Posterior cingulate gyrus (tissue), 11 donors: ENCODE results near the gene C10orf95.
"Not testable (repeated sequence)": the region's sequence is repeated elsewhere in the genome, so short reads cannot be mapped to it uniquely, and the experiment has no call there.

Source experiments
- DNase-seq, 10 donors: peaks; one replicate each; pipeline versions ENCODE4 v3.0.0 to v3.0.0-alpha.2; 2020 to 2021; ENCODE audit warnings: mixed read lengths in 3 of 10
- intact Hi-C: fragments of 100-400 bp; cut with DNase I; formaldehyde crosslinking; loops from one replicate; pipeline ENCODE4 v1.15.1; 2023

C10orf95 gene

DNA sequence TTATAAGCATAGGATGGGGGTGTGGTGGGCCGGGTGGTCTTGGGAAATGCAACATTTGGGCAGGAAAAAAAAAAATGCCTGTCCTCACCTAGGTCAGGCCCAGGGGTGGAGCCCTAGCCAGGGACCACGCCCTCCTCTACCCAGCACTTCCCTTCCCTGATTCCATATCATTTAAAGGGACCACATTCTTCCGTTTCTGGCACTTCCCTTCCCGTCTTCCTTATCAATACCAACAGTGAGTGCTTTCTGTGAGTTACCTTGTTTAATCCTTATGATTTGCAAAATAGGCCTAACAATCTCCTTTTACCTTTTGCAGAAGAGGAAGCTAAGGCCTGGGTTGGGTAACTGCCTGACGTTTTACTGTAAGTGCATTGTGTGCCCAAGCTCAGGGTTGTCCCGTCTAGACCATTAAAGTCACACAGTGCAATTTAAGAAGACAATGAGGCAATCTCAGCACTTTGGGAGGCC lies 16.7 kb upstream of the C10orf95 start:
- intact Hi-C loops: no loop called here
- peak in 1 of 10 donors; percentile 27 for DNase-seq

DNA sequence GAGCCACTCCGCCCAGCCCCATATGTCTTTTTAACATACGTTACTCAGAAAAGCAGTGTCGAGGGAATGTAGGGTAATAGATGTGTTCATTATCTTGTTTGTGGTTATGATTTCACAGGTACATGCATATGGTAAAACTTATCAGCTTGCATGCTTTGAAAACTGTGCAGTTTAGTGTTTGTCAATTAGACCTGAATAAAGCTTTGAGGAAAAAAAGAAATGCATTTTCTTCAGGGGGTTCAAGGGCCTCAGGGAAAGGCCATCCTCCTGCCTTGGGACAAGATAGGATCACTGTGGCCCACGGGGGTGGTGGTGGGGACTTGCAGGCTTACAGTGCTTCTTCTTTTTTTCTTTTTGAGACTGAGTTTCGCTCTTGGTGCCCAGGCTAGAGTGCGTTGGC lies 16.0 kb upstream of the C10orf95 start:
- DNase-seq: peak in 1 of 10 donors; percentile 28
- intact Hi-C loops: no loop called here

DNA sequence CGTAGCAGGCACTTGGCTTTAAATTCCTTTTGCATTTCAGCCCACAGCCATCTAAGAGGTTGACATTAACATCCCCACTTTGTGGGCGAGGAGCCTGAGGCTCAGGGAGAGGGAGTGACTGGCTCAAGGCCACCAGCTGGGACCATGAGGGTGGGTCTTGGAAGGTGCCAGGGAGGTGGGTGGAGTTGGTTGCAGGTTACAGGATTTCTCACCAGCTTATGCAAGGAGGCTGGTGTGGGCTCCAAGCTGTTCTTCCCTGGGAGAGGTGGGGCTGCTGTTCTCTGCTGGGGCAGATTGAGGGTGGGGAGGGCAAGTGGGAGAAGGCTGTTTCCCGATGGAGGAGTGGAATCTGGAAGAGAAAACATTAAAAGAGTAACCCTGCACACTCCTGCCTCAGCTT lies 14.1 kb upstream of the C10orf95 start:
- intact Hi-C loops: no loop called here
- DNase-seq: peak in 2 of 10 donors; percentile 43 to 72

DNA sequence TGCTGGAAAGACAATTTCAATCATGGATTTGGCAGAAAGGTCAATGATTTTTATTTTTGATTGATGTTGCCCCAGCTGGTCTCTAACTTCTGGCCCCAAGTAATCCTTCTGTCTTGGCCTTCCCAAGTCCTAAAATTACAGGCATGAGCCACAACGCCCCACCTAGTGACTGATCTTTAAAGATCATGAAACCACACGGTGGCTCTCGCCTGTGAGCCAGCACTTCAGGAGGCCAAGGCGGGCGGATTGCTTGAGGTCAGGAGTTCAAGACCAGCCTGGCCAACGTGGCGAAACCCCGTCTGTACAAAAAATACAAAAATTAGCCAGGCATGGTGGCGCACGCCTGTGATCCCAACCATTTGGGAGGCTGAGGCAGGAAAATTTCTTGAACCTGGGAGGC lies 12.6 kb upstream of the C10orf95 start:
- peak in 1 of 10 donors; percentile 23 for DNase-seq
- intact Hi-C loops: loop anchor here (5.0 kb wide), 1 partner anchor 42 kb away; the partner anchor contains the start of gene FBXL15

DNA sequence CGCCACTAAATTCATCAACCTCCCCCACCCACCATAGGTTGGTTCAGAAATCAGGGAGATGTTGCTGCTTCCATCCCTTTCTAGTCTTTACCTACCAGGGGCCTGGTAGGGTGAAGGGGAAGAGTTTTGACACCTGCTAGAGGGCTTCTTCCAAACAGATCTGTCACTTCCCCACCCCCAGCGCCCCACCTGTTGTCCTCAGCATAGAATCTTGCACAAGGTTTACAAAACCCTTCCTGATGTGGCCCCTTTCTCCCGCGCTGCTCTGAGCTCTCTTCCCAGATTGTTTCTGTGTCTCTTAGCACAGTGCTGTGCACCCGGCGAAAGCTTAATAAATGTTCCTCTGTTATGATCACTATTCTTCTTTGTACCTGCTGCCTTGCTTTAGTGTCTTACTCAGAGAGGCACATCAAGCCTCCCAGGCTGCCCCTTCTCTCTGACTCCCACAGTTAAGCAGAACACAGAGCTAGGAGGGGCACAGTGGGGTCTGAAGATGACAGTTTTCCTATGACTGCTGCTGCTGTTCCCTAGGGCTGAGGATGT lies 11.2 kb upstream of the C10orf95 start:
- peak in 1 of 10 donors; percentile 47 for DNase-seq
- intact Hi-C loops: loop anchor here (5.0 kb wide), 1 partner anchor 40 kb away; the partner anchor contains the start of gene FBXL15

DNA sequence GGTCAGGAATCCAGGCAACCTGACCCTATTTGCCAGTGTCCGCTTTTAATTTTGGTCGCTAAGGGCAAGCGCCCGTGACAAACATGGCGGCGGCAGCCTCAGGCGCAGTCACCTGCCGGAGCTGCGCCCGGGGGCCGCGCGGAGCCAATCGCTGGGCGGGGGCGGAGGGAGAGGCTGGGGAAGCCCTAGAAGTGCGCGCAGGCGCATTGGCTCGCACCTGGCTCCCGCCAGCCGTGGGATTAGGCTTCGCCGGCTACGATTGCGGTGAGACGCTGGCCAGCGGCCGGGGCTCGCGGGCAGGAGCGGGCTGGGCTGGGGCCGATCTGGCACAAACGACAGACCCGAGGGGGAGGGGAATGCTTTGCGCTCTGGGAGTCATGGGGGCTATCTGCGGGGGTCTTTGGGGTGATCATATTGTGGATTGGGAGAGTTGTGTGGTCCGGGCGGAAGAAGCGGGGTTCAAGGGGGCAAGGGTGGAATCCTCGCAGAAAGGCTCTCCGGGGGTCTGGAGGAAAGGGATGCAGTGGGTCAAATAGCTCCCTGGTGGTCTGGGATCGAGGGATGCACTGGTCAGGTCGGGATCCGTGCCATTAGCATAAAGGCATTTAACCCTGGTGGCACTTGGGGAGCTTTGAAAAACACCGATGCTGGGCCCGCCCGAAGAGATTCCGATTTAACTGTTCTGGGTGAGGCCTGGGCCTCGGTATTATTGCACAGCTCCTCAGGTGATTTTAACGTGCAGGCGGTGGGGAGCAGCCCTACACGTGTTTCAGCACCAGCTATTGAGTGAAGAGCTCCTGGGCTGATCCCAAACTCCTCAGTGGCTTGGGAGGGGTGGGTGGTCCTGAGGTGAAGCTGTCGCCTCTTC lies 10.1 kb upstream of the C10orf95 start:
- peak; percentile 82 to 99 (median 90) for DNase-seq
- intact Hi-C loops: loop anchor here (5.0 kb wide), 1 partner anchor 39 kb away; the partner anchor contains the start of gene FBXL15

DNA sequence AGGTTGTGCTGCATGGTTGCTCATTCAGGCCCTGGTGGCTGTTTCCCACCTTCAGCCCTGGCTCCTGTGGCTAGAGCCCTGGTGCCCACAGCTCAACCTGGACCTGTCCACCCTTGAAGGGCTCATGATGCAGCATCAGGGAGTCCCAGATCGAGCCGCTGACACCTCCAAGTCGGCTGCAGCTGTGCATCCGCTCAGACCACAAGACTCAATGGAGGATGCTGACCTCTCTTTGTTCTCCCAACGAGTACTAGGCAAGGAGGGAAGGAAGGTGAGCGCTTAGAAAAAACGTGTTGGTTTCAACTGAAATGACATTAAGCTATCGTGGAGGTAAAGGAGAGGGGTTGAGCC lies 9.5 kb upstream of the C10orf95 start:
- peak in 1 of 10 donors; percentile 47 for DNase-seq
- intact Hi-C loops: loop anchor here (5.0 kb wide), 1 partner anchor 39 kb away; the partner anchor contains the start of gene FBXL15

DNA sequence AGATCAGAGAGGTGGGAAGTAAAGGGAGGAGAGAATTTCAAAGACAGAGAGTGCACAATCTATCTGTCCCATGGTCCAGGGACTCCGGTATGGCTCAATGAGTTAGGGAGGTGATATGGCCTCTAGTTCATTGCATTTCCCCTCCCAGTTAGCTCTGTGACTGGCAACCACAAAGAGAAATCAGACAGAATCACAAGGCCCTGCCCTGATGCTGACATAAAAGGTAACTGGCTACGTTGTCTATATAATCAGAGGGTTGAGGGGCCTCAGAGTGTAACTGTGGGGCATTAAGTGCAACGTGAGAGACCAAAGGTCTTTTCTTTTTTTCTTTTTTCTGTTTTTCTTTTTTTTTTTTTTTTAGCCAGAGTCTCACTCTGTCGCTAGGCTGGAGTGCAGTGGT lies 7.3 kb upstream of the C10orf95 start:
- intact Hi-C loops: no loop called here
- no peak for DNase-seq

DNA sequence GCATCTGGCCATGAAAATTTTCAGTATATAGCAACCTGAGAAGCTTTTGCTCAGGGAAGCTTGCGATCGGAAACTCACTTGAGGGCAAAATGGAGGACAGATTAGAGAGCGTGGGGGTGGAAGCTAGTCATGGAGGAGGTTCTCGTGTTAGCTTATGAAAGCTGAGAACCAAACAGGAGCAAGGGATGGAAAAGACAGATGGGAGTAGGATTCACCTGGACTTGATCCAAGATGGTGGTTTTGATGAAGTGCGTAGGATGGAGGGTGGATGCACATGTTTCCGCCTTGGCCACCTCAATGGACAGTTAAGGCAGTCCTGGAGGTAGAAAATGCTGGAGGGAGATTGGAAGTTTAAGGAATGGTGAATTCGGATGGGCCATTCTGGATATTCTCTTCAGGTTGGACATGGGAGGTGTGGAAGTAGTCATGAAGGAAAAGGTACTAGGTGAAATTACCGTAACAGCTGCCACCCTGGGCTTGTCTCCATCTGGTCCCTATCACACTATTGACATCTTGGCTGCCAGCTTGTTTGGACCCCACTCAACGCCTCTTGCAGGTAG lies 6.3 kb upstream of the C10orf95 start:
- intact Hi-C loops: no loop called here
- DNase-seq: peak in 1 of 10 donors; percentile 33

DNA sequence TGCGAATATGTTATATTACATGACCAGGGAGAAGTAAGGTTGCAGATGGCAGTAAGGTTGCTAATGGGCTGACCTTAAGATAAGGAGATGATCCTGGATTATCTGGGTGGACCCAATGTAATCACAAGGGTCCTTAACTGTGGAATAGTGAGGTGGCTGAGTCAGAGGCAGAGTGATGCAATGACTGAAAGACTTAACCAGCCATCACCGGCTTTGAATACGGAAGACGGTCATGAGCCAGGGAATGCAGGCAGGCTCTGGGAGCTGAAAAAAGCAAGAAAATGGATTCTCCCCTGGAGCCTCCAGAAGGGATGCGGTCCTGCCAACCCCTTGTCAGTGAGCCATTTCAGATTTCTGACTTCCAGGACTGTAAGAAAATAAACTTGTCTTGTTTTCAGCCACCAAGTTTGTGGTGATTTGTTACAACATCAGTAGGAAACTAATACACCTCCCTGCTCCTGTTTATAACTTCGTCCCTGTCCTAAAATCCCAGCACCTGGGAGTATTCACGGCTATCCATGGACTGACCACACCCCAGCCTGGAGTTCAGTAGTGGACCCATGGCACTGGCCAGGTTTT lies 4.6 kb upstream of the C10orf95 start:
- intact Hi-C loops: no loop called here
- peak in 1 of 10 donors; percentile 10 for DNase-seq

DNA sequence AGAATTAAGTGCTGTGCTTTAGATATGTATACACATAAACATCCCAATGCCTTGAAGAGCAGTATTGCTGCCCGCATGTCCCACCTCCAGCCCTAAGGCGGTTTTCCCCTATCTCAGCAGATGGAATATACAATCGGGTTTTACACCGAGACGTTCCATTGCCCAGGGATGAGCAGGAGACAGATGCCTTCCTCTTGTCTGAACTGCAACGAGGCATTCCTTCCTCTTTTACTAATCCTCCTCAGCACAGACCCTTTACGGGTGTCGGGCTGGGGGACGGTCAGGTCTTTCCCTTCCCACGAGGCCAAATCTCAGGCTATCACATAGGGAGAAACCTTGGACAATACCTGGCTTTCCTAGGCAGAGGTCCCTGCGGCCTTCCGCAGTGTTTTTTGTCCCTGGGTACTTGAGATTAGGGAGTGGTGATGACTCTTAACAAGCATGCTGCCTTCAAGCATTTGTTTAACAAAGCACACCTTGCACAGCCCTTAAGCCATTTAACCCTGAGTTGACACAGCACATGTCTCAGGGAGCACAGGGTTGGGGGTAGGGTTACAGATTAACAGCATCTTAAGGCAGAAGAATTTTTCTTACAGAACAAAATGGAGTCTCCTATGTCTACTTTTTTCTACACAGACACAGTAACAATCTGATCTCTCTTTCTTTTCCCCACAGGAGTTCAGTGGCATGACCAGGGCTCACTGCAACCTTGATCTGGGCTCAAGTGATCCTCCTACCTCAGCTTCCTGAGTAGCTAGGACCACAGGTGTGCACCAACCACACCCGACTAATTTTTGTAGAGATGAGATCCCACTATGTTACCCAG lies 3.5 kb upstream of the C10orf95 start:
- peak in 1 of 10 donors; percentile 24 for DNase-seq
- intact Hi-C loops: not testable (repeated sequence)

DNA sequence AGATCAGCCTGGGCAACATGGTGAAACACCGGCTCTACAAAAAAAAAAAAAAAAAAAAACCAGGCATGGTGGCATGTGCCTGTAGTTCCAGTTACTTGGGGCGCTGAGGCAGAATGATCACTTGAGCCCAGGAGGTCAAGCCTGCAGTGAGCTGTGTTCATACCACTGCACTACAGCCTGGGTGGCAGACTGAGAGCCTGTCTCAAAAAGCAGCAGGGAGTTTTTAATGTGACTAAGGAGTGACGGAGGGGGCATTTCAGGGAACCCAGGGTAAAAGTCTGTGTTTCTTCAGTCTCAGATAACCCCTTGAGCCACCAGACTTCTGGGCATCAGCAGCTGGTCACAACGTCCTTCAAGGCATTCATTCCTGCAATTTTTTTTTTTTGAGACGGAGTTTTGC lies 2.2 kb upstream of the C10orf95 start:
- intact Hi-C loops: no loop called here
- DNase-seq: peak in 1 of 10 donors; percentile 32

DNA sequence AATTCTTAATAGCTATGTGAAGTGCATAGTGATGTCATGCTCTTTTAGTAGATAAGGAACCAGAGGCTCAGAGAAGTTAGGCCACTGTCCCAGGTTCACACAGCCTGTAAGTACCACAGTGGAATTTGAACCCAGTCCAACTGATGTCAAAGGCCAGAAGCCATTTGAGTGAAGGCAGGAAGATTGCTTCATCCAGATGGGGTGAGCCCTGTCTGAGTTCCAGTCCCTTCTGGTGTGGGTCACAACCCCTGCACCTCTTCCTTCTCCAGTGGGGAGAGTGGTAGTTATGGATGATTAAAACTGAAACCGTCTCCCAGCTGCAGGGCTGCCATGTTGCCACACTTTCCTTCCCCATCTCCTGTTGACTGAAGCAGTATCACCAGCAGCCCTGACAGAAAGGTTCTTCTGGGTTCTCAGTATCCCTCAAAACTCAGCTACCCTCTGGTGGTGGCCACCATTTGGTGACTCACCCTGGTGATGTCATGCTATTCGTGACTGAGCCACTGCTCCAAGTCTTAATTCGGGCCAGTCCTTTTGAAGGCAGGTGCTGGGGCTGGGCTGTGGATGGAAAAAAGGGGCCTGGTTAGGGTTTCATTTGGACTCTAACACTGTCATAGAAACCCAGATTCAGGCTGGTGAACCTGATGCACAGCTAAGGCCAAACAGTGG lies 1.5 kb upstream of the C10orf95 start:
- intact Hi-C loops: no loop called here
- peak in 3 of 10 donors; percentile 16 to 67 (median 36) for DNase-seq

DNA sequence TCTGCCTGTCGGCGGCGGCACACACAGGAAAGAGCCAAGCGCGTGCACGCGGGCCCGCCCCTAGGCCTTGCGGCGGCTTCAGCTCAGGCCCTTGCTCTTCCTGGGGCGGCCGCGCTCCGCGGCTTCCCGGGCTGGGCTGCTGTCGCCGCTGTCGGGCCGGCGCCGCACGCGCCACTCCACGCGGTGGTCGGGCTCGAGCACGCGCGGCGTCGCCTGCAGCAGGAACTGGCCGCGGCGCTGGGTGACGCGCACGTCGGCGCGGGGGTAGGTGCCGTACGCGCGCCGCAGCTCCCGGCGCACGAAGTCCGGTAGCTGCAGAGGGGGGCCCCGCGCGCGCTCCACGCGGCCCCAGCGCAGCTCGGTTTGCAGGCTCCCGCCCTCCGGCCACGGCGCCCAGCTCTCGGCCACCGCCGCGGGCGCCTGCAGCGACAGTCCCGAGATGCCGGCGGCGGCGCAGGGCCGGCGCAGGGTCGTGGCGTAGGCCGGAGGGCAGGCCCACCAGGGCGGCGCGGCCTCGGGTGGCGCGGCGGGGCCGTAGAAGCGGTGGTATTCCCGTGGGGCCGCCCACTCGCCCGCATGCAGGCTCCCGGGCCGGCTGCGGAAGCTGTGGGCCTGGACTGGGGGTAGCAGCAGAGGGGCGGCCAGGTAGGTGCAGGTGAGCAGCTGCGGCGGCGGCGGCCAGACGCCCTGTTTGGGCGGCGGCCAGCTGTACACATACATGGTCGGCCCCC lies 804 bp downstream of the C10orf95 start:
- intact Hi-C loops: no loop called here
- peak; percentile 46 to 98 (median 82) for DNase-seq

DNA sequence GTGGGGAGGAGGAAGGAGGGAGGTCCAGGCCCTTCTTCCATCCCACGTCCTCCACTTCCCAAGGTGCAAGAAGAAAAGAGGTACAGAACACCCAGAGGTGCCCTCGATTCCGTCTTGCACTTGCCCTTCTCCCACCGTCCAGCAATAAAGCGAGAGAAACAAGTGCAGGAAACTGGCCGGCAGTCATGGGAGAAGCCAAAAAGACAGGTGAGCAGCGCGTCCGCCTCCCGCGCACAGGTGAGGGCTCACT lies 1.3 kb downstream of the C10orf95 start:
- intact Hi-C loops: no loop called here
- no peak for DNase-seq

DNA sequence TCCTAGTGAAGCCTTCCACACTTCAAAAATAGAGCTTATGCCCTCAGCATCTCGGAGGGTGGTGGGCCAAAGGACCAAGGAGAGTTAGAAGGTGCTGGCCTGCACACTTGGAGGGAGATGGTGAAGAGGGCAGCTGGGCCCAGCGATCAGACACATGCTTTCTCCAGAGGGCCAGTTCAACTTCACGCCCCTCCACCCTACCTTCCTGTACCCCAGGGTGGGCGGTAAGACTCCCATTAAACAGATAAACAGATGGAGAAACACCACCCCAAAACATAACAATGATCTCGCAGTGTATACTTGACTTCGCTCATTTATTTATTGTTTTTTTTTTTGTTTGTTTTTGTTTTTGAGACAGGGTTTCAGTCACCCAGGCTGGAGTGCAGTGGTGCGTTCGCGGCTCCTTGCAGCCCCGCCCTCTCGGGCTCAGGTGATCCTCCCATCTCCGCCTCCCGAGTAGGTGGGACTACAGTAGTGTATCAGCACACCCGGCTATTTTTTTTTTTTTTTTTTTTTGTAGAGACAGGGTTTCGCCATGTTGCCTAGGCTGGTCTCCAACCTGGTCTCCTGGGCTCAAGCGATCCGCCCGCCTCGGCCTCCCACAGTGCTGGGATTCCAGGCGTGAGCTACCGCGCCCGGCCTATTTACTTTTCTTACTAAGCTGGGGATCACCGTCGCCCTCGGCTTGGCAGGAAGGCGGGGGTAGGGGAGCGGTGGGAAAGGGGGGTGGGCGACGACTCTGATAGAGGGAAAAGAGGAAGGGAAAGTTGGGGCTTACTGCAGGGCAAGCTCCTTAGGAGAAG lies 1.8 kb downstream of the C10orf95 start:
- peak in 8 of 10 donors; percentile 56 to 95 (median 80) for DNase-seq
- intact Hi-C loops: no loop called here

DNA sequence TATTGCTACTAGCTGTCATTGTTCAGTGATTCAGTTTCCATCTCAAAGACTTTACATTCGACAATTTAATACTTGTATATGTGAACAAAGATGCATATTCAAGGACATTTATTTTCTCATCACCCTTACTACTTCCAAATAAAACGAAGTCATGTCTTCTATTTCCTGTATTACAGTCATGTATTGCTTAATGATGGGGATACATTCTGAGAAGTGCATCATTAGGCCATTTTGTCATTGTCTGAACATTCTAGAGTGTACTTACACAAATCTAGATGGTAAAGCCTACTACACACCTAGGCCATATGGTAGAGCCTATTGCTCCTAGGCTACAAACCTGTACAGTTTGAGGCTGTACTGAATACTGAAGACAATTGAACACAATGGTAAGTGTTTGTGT lies 6.5 kb downstream of the C10orf95 start:
- DNase-seq: no peak

DNA sequence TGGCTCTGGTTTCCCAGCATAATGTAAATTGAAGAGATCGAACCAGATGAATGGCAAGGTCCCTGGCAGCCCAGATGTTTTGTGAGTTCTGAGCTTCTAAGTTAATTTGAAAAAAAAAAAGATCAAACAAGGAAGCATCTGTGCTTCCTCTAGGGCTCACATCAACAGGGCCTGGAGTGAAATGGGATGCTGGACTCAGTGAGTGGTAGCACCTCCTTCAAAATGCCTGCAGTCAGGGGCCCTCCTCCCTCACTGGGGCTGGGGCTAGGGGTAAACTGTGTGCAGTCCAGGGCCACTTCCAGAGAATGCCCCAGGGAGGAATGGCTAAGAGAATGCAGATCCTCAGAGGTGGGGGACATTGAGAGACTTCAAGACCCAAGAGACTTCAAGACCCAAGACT lies 13.0 kb downstream of the C10orf95 start:
- intact Hi-C loops: no loop called here
- DNase-seq: peak in 1 of 10 donors; percentile 34

More for the DNA sequence above, 6.5 kb downstream of the C10orf95 start:
- intact Hi-C loops: no loop called here
